Stimulated activated CD8-positive, alpha-beta memory T cell treated with anti-CD3 and anti-CD28 coated beads, Interleukin-2, amount 100 ng/mL, for 48 hours (primary cell): ENCODE measurements around the gene PAM16.
A peak's percentile ranks its signal among the peaks of the same experiment; 100 is the strongest.

Experiments
- DNase-seq, 2 donors: peaks; one replicate each; pipeline ENCODE4 v3.0.0-alpha.2; 2020; ENCODE audit warnings: low read depth in 2 of 2

Gene PAM16

DNA sequence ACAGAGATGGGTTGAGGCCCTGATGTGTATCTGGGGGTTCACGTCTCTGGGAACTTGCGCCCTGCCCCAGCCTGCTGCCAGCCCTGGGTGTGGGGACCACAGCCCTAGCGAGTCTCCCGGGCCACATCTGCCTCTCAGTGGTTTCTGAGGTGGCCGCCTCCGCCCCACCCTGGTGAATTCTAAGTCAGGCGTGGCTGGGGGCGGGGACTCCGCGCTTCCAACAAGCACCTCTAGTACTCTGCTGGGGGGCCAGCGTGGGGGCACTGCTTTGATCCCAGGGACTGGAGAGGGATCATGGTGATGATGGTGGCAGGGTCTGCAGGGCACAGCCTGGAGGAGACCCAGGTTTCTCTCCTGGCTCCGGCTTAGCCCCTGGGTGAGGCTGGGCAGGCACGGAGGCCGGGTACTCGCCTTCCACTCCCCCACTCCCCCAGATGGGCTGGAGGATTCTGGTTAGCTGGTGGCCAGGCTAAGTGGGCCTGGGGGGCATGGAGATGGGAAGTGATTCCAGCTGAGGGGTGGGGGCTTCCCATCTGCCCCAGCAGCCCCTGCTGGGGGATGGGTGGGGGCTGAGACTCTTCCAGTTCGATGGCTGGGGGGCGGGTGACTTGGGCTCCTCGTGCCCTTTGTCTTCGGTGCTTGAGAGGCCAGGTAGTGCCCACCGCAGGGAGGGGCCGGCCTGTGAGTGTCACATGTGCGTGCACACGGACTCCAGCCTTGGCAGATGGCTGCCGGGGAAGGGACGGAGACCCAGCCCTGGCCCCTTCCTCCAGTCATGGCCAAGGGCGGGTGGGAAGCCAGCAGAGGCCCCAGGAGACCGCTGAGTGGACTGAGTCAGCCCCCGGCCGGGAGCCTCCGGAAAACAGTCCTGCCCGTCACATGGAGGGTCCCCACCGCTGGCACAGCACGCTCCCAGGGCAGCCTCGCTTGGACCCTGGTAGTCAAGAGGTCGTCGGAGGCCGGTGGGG, 31.4 kb downstream of the PAM16 start:
- peak; percentile 63 to 65 for DNase-seq

DNA sequence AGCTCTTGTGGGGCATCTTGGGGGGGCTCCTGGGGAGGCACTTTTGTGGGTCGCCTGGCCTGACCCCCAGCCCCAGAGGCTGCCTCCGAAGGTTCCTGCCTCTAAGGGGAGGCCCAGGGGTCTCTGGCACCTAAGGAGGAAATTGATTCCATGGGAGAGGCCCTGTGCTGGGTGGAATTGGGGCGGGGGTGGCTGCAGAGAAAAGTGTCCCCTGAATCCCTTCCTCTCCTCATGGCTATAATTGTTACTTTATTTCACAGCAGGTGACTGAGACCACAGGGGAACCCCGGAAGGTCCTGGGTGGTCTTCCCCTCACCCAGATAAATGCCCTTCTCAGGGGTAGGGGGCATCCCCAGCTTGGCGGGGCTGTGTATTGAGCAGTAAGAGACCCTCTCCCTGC, 32.2 kb downstream of the PAM16 start:
- DNase-seq = no peak

DNA sequence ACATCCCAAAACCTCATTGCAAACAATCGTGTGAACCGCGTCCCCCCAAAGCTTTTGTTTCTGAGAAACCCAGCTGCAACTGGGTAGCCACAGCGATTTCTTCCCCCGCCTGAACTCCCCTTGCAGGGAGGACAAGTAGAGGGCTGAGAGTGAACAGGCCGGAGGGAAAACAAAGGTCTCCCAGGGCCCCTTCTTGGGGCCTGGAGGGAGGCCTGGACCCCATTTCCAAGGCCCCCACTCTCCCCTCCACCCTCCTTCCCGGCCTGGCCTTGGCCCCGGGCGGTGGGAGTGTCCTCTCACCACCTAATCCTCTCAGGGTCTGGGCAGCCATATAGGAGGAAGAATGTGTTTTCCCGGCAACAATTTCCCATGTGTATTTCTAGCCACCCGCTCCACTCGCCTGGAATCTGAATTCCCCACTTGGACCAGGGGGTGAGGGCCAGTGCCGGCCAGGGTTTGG, 32.6 kb downstream of the PAM16 start:
- no peak for DNase-seq

DNA sequence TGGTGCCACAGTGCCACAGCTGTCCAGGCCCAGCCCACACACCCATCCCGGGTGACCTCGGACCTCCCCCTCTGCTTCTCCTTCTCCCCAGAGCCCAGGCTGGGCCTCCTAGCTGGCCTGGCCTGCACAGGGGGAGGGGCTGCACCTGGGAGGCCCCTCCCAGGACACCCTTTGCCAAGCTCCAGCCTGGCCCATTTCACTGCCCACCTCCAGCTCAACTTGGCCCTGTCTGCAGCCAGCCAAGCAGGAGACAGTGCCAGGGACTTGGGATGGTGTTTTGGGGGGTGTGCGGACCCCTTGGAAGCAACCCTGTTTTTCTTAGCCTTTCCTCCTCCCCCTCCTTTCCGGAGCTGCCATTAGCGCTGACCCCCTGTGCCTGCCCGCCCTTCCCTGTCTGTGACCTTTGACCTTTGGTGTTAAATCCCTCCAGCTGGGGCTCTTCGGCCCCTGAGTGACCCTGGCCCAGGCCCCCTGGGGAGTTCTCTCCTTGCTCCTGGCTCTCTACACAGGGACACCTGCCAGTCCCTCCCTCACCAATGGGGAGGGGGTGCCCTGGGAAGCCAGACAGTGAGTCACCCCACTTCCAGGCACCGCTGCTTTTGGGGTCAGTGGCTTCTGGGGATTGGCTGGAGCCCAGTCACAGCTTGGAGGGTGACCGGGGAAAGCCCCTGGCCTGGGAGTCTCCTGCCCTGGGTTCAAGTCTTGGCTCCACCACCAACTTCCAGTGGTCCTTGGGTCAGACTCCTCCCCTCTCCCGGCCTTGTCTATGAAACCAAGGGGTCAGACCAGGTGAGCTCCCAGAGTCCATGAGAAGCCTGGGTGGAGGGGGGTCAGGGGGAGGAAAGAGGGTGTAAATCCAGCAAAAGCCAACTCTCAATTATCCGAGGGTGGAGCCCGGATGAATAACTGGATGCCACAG, 33.3 kb downstream of the PAM16 start:
- DNase-seq = no peak

DNA sequence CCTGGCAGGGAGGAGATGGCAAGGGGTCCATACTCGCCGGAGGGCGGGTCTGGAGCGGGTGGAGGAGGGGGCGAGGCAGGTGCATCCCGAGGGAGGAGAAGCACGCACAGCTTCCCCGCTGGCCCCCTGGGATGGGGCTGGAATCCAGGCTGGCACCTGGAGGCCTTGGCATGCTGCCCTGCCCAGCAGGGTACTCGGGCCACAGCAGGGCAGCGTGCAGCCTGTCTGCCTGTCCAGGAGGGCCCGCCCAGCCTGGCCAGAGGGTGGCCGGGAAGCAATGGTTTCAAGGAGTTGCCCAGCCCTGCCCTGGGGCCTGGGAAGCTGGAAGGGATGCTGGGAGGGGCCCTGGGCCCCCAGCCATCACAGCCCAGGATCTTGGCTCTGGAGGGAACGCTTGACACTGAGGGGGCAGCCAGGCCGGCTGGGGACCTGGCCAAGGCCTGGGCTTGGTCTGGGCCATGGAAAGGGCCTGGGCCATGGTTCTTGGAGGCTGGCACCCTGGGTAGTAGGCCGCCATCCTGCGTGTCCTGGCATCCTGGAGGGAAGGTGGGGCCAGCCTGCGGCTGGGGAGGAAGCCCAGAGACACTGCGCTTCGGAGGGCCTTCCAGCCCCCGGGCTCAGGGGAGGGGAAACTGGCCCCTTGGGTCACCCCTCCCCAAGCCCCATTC, 34.1 kb downstream of the PAM16 start:
- no peak for DNase-seq

DNA sequence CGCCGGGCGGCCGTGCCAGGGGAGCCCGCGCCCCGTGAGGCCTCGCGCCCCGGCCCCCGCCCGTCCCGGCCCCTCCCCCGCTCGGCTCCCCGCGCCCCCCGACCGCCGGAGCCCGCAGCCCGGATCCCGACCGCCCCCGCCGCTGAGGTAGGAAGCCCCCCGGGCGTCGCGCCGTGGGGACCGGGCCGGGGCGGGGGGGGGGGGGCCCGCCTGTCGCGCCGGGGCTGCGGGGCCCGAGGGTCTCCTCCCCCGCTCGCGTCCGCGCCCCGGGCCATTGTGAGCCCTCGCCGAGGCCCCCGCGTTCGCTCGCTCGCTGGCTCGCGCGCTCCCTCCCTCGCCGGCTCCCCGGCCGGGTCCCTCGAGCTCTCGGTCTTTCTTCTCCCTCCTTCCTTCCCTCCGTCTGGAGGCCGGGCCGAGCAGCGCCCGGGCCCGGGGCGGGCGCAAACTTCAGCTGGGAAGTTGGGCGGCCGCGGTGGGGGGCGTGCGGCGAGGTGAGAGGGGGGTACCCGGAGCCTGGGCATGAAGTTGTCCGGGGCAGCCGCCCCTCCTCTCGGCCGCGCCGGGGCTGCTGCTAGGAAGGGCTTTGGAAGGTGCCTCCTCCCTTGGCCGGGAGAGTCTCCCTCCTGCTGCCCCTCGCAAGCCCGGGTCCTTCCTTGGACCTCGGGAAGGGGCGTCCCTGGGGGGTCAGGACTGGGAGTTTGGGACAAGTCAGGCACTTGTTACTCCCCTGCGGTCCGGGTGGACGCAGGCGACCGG, 34.8 kb downstream of the PAM16 start:
- DNase-seq = no peak

DNA sequence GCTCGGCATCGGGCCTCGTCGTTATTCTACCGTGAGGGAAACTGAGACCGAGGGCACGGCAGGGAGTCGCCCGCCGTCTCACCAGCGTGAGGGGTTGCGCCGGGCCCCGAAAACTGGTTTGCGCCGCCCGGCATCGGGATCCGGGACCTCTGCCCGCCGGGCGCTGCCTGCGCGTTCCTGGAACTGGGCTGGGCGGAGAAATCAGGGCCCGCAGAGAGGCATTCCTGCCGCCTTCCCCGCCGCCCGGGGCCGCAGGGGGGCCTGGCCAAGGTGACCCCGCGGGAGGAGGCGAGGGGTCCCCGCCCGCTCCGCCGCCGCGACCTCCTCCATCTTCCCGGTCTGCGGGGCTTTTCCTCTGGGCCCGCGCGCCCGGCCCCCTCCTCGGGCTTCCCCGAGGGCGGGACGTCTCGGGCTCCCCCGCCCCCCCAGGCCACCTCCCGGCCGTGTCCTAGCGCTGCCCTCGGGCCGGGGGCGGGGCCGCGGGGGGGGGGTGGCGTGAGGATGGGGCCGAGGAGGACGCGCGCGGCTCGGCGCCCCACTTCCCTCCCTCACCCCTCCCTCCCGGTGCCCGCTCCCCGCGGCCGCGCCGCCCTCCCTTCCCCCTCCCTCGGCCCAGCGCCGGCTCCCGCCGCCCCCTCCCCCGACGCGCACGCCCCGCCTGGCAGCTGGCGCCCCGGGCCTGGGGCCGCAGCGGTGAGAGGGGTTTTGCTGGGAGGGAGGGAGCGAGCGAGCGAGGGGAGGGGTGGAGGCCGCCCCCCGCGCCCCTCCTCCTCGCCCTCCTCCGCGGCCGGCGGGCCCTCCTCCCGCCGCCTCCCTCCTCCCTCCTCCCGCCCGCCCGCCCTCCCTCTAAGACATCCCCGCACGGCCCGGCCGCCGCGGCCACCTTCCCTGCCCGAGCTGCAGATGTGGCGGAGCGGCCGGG, 35.7 kb downstream of the PAM16 start, which contains the start of gene GLIS2:
Gene GLIS2 (plus strand): TSS at position 882 of the 922 bp plus-strand sequence. CDS start 16,214 bp downstream, outside the sequence.
- no peak for DNase-seq

DNA sequence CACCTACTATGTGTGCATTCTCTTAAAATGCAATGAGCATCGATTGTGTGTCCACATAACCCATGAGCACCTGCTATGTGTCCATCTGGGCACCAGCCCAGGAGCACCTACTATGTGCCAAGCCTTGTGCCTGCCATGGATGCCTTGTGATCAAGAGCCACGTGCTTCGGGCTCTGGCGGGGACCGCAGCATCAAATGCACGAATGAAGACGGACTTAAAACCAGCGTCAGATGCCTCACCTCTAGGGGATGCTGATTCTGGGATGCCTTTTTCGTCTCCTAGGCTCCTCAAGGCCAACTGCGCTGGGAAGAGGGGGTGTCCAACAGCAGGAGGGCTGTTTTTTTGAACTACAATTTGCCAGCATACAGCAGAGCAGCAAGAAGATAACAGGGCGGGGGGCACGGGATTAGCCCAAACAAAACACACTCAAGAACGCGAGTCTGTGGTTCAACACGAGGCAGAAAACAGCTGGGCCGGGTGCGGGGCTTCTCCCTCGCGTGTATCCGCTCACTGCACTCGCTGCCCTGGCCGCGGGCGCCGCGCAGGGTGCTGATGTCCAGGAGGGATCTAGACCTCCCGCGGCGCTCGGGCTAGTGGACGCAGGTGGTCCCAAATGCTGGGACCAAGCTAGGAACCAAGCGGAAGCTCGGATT, 36.5 kb downstream of the PAM16 start:
- DNase-seq = no peak

DNA sequence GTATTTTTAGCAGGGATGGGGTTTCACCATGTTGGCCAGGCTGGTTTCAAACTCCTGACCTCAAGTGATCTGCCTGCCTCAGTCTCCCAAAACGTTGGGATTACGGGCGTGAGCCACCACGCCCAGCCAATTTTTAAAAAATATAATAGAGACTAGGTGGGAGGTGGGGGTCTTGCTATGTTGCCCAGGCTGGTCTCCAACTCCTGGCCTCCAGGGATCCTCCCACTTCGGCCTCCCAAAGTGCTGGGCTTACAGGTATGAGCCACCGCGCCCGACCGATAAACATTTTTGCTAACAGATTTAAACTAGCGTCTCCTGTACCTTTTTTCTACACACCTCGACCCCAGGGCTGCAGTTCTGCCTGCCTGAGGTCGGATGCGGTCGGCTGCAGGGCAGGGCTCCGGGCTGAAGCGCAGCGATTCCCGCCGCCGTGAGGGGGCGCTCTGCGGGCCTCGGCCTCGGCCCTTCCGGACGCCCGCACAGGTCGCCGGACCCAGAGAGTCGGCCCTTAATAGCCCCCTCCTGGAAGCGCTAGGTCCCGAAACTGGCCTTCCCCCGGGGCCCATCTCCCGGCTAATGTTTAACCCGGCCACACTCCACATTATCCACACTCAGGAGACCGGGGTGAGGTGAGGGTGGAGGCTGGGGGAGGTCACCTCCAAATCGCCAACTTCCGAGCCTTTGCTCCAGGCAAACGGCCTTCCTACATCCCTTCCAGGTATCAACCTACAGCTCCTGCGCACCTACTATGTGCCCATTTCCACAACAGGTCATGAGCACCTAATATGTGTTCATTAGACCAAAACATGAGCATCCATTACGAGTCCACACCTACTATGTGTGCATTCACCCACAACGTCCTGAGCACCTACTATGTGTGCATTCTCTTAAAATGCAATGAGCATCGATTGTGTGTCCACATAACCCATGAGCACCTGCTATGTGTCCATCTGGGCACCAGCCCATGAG, 37.3 kb downstream of the PAM16 start:
- no peak for DNase-seq

DNA sequence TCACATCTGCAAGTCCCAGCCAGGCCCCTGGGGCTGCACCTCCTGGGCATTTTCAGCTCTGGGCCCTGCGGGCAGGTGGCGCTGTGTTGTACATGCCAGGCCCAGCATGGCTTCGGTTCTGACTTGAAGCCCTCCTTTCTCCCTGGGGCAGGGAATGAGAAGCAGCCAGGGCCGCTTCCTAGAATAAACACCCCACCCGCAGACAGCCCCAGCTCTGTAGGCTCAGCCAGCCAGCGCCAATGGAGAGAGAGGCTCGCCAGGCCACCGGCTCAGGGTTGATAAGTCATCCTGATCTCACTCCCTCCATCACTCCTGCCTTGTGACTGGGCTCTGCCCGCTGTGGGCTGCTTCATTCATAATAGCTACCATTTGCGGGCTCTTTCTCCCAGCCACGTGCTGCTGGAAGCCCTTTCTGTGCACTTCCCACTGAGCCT, 41.3 kb downstream of the PAM16 start:
- no peak for DNase-seq

DNA sequence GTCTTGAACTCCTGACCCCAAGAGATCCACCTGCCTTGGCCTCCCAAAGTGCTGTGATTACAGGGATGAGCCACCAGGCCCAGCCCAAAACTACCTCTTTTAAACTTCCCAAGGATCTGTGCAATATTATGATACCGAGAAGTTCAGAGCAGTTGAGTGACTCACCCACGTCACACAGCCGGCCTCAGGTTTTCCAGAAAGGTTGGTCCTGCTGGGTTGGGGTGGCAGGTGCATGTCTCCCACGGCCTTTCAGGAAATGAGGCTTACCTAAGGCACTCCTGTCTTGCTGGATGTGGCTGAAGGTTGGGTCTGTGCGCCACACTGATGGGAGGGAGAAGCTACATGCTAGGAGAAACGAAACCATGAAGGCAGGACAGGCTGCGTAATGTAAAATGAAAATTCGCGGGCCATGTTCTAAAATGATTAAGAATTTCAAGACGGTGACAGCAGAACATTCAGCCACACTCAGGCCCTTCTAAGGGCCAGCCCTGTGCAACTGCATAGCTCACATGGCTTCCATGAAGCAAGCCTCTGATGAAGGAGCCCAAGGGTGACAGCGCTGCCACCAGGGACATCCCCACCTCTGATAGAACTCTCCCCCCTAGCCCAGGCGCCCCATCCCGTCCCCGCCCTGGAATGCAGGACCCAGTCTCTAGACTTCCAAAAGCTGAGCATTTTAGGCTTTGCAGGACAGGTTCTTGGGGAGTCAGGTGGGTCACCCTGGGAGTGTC, 41.9 kb downstream of the PAM16 start:
- no peak for DNase-seq

DNA sequence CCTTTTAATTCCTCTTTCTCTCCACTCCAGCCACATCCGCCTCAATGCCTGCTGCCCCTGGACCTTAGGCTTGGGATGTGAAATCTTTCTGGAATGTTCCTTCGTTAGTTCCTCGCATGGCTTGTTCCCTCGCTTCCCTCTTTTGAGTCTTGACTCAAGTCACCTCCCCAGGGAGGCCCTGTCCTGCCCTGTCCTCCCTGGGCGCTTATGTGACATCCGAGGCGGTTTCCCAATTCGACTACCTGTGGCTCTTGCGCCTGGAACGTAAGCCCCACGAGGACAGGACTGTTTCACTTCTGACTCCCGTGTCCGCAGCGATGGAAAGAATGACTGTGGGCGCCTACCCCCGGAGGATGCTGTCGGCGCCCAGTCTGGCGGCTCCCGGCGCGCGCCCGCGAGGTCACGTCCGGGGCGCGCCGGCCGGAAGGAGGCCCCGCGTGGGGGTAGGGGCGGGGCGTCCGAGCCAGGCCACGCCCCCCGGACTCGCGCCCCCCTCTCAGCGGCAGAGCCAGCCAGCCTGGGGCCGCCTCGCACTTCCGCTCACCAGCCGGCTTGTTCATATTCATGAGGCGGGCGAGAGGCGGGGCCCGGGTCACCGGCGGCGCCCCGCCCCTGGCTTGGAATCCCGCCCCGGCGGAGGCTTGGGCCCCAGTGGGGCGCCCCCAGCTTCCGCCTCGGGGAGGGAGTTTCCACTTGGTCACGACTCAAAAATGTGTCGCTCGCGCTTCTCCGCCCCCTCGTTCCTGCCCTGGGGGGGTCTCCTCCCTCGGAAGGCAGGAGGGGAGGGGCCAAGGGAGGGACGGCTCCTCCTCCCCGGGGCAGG, 43.7 kb downstream of the PAM16 start:
- peak; percentile 89 to 95 for DNase-seq

DNA sequence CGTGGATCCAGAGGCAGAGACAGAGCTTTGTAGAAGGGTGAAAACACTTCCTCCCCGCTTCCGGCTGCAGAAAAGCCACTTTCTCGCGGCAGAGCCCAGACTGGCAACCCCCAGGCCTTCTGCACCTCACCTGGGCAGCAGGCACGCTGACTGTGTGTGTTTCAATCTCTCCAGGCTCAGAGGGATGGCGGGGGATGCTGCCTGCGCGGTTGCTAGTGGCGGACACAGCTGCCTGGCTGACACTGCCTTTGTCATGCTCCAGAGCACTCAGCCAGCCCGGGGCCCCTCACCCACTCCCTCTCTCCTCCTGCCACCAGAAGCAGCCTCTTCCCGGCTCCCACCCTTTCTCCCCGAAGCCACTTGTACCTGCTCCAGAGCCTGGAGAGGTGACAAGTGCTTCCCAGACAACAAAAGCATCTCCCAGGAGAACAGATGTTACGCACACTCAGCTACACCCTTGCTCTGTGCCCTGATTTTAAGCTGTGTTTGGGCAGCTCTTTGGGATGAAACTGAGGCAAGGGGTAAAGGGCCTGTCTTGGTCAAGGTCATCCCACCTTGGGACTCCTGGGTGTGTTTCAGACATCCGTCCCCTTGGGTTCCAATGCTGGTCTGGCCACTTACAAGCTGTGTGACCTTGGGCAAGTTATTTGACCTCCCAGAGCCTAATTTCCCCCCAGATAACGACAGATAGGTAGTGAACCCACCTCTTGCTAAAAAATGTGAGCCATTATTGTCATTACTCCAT, 44.5 kb downstream of the PAM16 start:
- no peak for DNase-seq

DNA sequence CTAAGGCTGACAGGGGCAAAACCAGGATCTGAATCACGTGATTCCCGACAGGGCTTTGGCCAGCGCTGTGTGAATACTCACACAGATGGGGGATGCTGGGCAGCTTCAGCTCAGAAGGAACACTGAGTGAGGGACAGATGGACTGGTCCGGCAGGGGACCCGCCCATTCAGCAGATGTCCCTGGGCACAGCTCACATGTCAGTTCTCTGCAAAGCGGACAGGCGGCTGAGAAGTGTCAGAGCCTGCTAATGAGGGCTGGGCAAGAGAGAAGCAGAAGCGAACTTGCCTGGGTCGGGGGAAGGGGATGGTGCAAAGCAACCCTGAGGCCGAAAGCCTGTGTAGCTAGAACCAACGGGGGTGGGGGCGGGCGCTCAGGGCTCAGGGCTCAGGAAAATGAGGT, 47.1 kb downstream of the PAM16 start:
- DNase-seq = no peak

DNA sequence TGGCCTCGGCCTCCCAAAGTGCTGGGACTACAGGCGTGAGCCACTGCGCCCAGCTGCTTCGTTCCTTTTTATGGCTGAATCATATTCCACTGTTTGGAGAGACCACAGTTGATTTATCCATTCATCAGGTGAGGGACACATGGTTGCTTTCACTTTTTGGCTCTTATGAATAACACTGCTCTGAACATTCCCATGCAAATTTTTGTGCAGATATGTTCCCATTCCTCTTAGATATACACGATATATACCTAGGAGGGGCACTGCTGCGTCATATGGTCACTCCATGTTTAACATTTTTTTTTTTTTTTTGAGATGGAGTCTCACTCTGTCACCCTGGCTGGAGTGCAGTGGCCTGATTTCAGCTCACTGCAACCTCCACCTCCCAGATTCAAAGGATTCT, 49.2 kb downstream of the PAM16 start:
- DNase-seq = no peak

DNA sequence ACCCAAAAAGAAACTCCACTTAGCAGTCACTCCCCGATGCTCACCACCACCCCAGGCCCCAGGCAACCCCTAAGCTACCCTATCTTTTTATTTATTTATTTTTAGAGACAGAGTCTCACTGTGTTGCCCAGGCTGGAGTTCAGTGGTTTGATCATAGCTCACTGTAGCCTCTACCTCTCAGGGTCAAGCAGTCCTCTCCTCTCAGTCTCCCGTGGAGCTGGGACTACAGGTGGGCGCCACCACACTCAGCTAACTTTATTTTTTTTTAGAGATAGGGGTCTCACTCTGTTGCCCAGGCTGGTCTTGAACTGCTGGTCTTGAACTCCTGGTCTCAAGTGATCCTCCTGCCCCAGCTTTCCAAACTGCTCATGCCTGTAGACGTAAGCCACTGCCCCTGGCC, 49.9 kb downstream of the PAM16 start:
- no peak for DNase-seq
